Measurements from ENCODE around the gene C9. TPM values are rescaled to one million over a fixed set of nuclear protein-coding genes. Genes with fewer than 3 reads are reported as not detected.
"Not testable (repeated sequence)": the region's sequence is repeated elsewhere in the genome, so short reads cannot be mapped to it uniquely, and the experiment has no call there.

C9 gene
- total RNA-seq, 1 donor from 2014 or later: not detected

- intact Hi-C loops (cut with micrococcal nuclease): no loop called here
These were observed 32.4 kb downstream of the C9 start for GRCh38 chr5:39331861-39332381.

GRCh38 chr5:39328731-39329130, 35.6 kb downstream of the C9 start:
- intact Hi-C loops (cut with micrococcal nuclease): no loop called here

- intact Hi-C loops (cut with micrococcal nuclease): no loop called here
These were observed 40.8 kb downstream of the C9 start for GRCh38 chr5:39323542-39323941.

GRCh38 chr5:39319395-39319794, 44.9 kb downstream of the C9 start:
- intact Hi-C loops (cut with micrococcal nuclease): no loop called here

- intact Hi-C loops (cut with micrococcal nuclease): not testable (repeated sequence)
These were observed 47.8 kb downstream of the C9 start for GRCh38 chr5:39316464-39316863.

- intact Hi-C loops (cut with micrococcal nuclease): no loop called here
These were observed 48.3 kb downstream of the C9 start for GRCh38 chr5:39315995-39316394.

- intact Hi-C loops (cut with micrococcal nuclease): no loop called here
These were observed 49.7 kb downstream of the C9 start for GRCh38 chr5:39314591-39314990.

GRCh38 chr5:39309534-39309933, 54.8 kb downstream of the C9 start:
- intact Hi-C loops (cut with micrococcal nuclease): no loop called here

GRCh38 chr5:39302472-39302871, 61.8 kb downstream of the C9 start:
- intact Hi-C loops (cut with micrococcal nuclease): no loop called here

- intact Hi-C loops (cut with micrococcal nuclease): no loop called here
These were observed 62.9 kb downstream of the C9 start for GRCh38 chr5:39301406-39301805.

- intact Hi-C loops (cut with micrococcal nuclease): no loop called here
These were observed 64.3 kb downstream of the C9 start for GRCh38 chr5:39299962-39300361.

- intact Hi-C loops (cut with micrococcal nuclease): no loop called here
These were observed 69.6 kb downstream of the C9 start for GRCh38 chr5:39294736-39295135.

GRCh38 chr5:39284552-39284951, 79.7 kb downstream of the C9 start:
- intact Hi-C loops (cut with micrococcal nuclease): loop anchor here (5.0 to 10.0 kb wide), 2 partner anchors 212 to 290 kb away; partner anchors contain the start of gene RICTOR

GRCh38 chr5:39283231-39283818, 81.0 kb downstream of the C9 start:
- intact Hi-C loops (cut with micrococcal nuclease): loop anchor here (1.0 to 10.0 kb wide), 4 partner anchors 66 to 289 kb away; partner anchors contain the start of gene RICTOR

- intact Hi-C loops (cut with micrococcal nuclease): loop anchor here (5.0 to 10.0 kb wide), 2 partner anchors 210 to 288 kb away; partner anchors contain the start of gene RICTOR
These were observed 81.7 kb downstream of the C9 start for GRCh38 chr5:39282561-39282960.

GRCh38 chr5:39275865-39276264, 88.4 kb downstream of the C9 start:
- intact Hi-C loops (cut with micrococcal nuclease): loop anchor here (2.0 kb wide), 1 partner anchor 59 kb away; no protein-coding TSS in a partner anchor

GRCh38 chr5:39274398-39275085, 89.8 kb downstream of the C9 start:
- intact Hi-C loops (cut with micrococcal nuclease): loop anchor here (2.0 kb wide), 1 partner anchor 58 kb away; no protein-coding TSS in a partner anchor

GRCh38 chr5:39273314-39273954, 90.9 kb downstream of the C9 start:
- intact Hi-C loops (cut with micrococcal nuclease): no loop called here

- intact Hi-C loops (cut with micrococcal nuclease): not testable (repeated sequence)
These were observed 91.4 kb downstream of the C9 start for GRCh38 chr5:39272869-39273231.

- intact Hi-C loops (cut with micrococcal nuclease): no loop called here
These were observed 94.0 kb downstream of the C9 start for GRCh38 chr5:39270225-39270848.

GRCh38 chr5:39267186-39267585, 97.1 kb downstream of the C9 start:
- intact Hi-C loops (cut with micrococcal nuclease): no loop called here

- intact Hi-C loops (cut with micrococcal nuclease): no loop called here
These were observed 97.9 kb downstream of the C9 start for GRCh38 chr5:39266442-39266841.
